Measurements from ENCODE around the gene KDM1A. TPM values are rescaled to one million over a fixed set of nuclear protein-coding genes. Genes with fewer than 3 reads are reported as not detected.

KDM1A gene
- total RNA-seq, 4 donors from 2014 or later, result 45.5 to 49.2 (median 47.5) TPM

- DNase-seq (ENCODE audit: low spot score in 2 of 2), result no peak
- 70% methylated on average over 6 of the region's 6 CpGs for WGBS
- no peaks in the 10 kb centered on the region for H3K9me3 ChIP-seq
- no peak overlapping the region for H3K4me3 ChIP-seq
- peaks cover 36% of the 10 kb centered on the region for H3K4me1 ChIP-seq
- H3K27ac ChIP-seq, result no peak overlapping the region
- H3K36me3 ChIP-seq, result peaks cover 4% of the 10 kb centered on the region
- TF ChIP-seq EP300 (IDR thresholded peaks at IDR 0.05) (no peak), POLR2AphosphoS5 (IDR thresholded peaks at IDR 0.05) (no peak), POLR2A (IDR thresholded peaks at IDR 0.05) (no peak)
- H3K27me3 ChIP-seq, result no peaks in the 10 kb centered on the region
These were observed 92.6 kb downstream of the KDM1A start for GRCh38 chr1:23111600-23112535.

- Histone ChIP-seq H3K4me1 (peaks cover 42% of the 10 kb centered on the region), H3K4me3 (no peak overlapping the region), H3K27ac (peak overlapping the region; percentile 6), H3K27me3 (no peaks in the 10 kb centered on the region), H3K36me3 (no peaks in the 10 kb centered on the region), H3K9me3 (no peaks in the 10 kb centered on the region)
- DNase-seq (ENCODE audit: low spot score in 2 of 2), result no peak
- 38% methylated on average over 6 of the region's 6 CpGs for WGBS
- TF ChIP-seq EP300 (IDR thresholded peaks at IDR 0.05) (no peak), POLR2A (IDR thresholded peaks at IDR 0.05) (no peak), CTCF (IDR thresholded peaks at IDR 0.05) (no peak), POLR2AphosphoS5 (IDR thresholded peaks at IDR 0.05) (no peak)
These were observed 95.3 kb downstream of the KDM1A start for GRCh38 chr1:23114424-23115079.

GRCh38 chr1:23116216-23116836 is 97.1 kb downstream of the KDM1A start:
- no peak overlapping the region for H3K27ac ChIP-seq
- TF ChIP-seq POLR2A (IDR thresholded peaks at IDR 0.05) (no peak), EP300 (IDR thresholded peaks at IDR 0.05) (no peak), CTCF (IDR thresholded peaks at IDR 0.05) (no peak), POLR2AphosphoS5 (IDR thresholded peaks at IDR 0.05) (no peak)
- WGBS, result 90% methylated on average over 6 of the region's 6 CpGs
- H3K4me3 ChIP-seq, result no peak overlapping the region
- DNase-seq (ENCODE audit: low spot score in 2 of 2), result no peak
- H3K27me3 ChIP-seq, result no peaks in the 10 kb centered on the region
- H3K4me1 ChIP-seq, result peaks cover 50% of the 10 kb centered on the region
- no peaks in the 10 kb centered on the region for H3K9me3 ChIP-seq
- no peaks in the 10 kb centered on the region for H3K36me3 ChIP-seq

GRCh38 chr1:23116921-23117699 is 97.8 kb downstream of the KDM1A start:
- no peak overlapping the region for H3K4me3 ChIP-seq
- H3K4me1 ChIP-seq, result peaks cover 50% of the 10 kb centered on the region
- H3K27ac ChIP-seq, result no peak overlapping the region
- H3K27me3 ChIP-seq, result no peaks in the 10 kb centered on the region
- WGBS, result 41% methylated on average over 2 of the region's 2 CpGs
- H3K9me3 ChIP-seq, result no peaks in the 10 kb centered on the region
- TF ChIP-seq EP300 (IDR thresholded peaks at IDR 0.05), result no peak
- no peak for TF ChIP-seq POLR2AphosphoS5 (IDR thresholded peaks at IDR 0.05)
- no peak for TF ChIP-seq CTCF (IDR thresholded peaks at IDR 0.05)
- TF ChIP-seq POLR2A (IDR thresholded peaks at IDR 0.05), result no peak
- no peaks in the 10 kb centered on the region for H3K36me3 ChIP-seq
- no peak for DNase-seq (ENCODE audit: low spot score in 2 of 2)

GRCh38 chr1:23118407-23118806 is 99.1 kb downstream of the KDM1A start:
- Histone ChIP-seq H3K36me3 (no peaks in the 10 kb centered on the region), H3K4me3 (no peak overlapping the region), H3K4me1 (peaks cover 56% of the 10 kb centered on the region), H3K27ac (no peak overlapping the region), H3K9me3 (no peaks in the 10 kb centered on the region), H3K27me3 (no peaks in the 10 kb centered on the region)
- no peak for DNase-seq (ENCODE audit: low spot score in 2 of 2)
- TF ChIP-seq EP300 (IDR thresholded peaks at IDR 0.05) (no peak), POLR2A (IDR thresholded peaks at IDR 0.05) (no peak), POLR2AphosphoS5 (IDR thresholded peaks at IDR 0.05) (no peak), CTCF (IDR thresholded peaks at IDR 0.05) (no peak)

All from suprapubic skin (tissue), 4 donors.